ENCODE data around the gene FAM20A.

Gene FAM20A

GRCh38 chr17:68572138-68572842 is 28.9 kb downstream of the FAM20A start:
- DNase-seq (ENCODE audit: low read depth, low spot score): no peak
- no peak overlapping the region for H3K4me3 ChIP-seq (ENCODE audit: low read depth, low read length)
- in situ Hi-C loops (cut with HindIII; ENCODE audit: low sequenced_read_pairs): no loop called here
- TF ChIP-seq CTCF (IDR thresholded peaks at IDR 0.05; ENCODE audit: low read depth, low read length): no peak

GRCh38 chr17:68570526-68570925 is 30.6 kb downstream of the FAM20A start:
- in situ Hi-C loops (cut with HindIII; ENCODE audit: low sequenced_read_pairs): no loop called here
- TF ChIP-seq CTCF (IDR thresholded peaks at IDR 0.05; ENCODE audit: low read depth, low read length): no peak
- no peak for DNase-seq (ENCODE audit: low read depth, low spot score)
- H3K4me3 ChIP-seq (ENCODE audit: low read depth, low read length): no peak overlapping the region

GRCh38 chr17:68569346-68569745 is 31.8 kb downstream of the FAM20A start:
- no peak overlapping the region for H3K4me3 ChIP-seq (ENCODE audit: low read depth, low read length)
- in situ Hi-C loops (cut with HindIII; ENCODE audit: low sequenced_read_pairs): no loop called here
- TF ChIP-seq CTCF (IDR thresholded peaks at IDR 0.05; ENCODE audit: low read depth, low read length): no peak
- no peak for DNase-seq (ENCODE audit: low read depth, low spot score)

- DNase-seq (ENCODE audit: low read depth, low spot score): no peak
- no peak overlapping the region for H3K4me3 ChIP-seq (ENCODE audit: low read depth, low read length)
- TF ChIP-seq CTCF (IDR thresholded peaks at IDR 0.05; ENCODE audit: low read depth, low read length): no peak
- in situ Hi-C loops (cut with HindIII; ENCODE audit: low sequenced_read_pairs): no loop called here
Measured at GRCh38 chr17:68568581-68568980, 32.6 kb downstream of the FAM20A start.

- in situ Hi-C loops (cut with HindIII; ENCODE audit: low sequenced_read_pairs): no loop called here
- TF ChIP-seq CTCF (IDR thresholded peaks at IDR 0.05; ENCODE audit: low read depth, low read length): no peak
- no peak for DNase-seq (ENCODE audit: low read depth, low spot score)
- no peak overlapping the region for H3K4me3 ChIP-seq (ENCODE audit: low read depth, low read length)
Measured at GRCh38 chr17:68567581-68567980, 33.6 kb downstream of the FAM20A start.

- in situ Hi-C loops (cut with HindIII; ENCODE audit: low sequenced_read_pairs): no loop called here
- no peak for TF ChIP-seq CTCF (IDR thresholded peaks at IDR 0.05; ENCODE audit: low read depth, low read length)
Measured at GRCh38 chr17:68567035-68567434, 34.1 kb downstream of the FAM20A start.

GRCh38 chr17:68566442-68566738 is 34.8 kb downstream of the FAM20A start:
- no peak overlapping the region for H3K4me3 ChIP-seq (ENCODE audit: low read depth, low read length)
- in situ Hi-C loops (cut with HindIII; ENCODE audit: low sequenced_read_pairs): no loop called here
- DNase-seq (ENCODE audit: low read depth, low spot score): no peak
- TF ChIP-seq CTCF (IDR thresholded peaks at IDR 0.05; ENCODE audit: low read depth, low read length): no peak

More at GRCh38 chr17:68567035-68567434, 34.1 kb downstream of the FAM20A start:
- no peak overlapping the region for H3K4me3 ChIP-seq (ENCODE audit: low read depth, low read length)
- DNase-seq (ENCODE audit: low read depth, low spot score): no peak

Measured in astrocyte of the spinal cord (primary cell).